Upper lobe of left lung (tissue), 4 donors: Measurements from ENCODE around the gene NAA16.

Experiments used
- CTCF ChIP-seq, 6 experiments: fragments of 450-650 bp in 4 of 6; fragments of 200-600 bp in 2 of 6; sonication (generic) in 2 of 6; IDR thresholded peaks; one replicate each; pipeline ENCODE4 v1.5.1; 2016 to 2019; ENCODE audit warnings: antibody characterized with exemption in 6 of 6
- EP300 ChIP-seq, 4 donors: sonication (generic); formaldehyde crosslinking; IDR thresholded peaks; one replicate each; pipeline ENCODE4 v1.5.1; 2017; ENCODE audit warnings: antibody characterized with exemption in 4 of 4, control low read depth in 2 of 4
- POLR2A ChIP-seq, 4 donors: fragments of 450-650 bp; IDR thresholded peaks; one replicate each; pipeline ENCODE4 v1.5.1; 2016 to 2017; ENCODE audit warnings: antibody characterized with exemption in 4 of 4, mild to moderate bottlenecking in 2 of 4

- TF ChIP-seq CTCF (IDR thresholded peaks at IDR 0.05): no peak
- no peak for TF ChIP-seq POLR2A (IDR thresholded peaks at IDR 0.05)
- TF ChIP-seq EP300 (IDR thresholded peaks at IDR 0.05): no peak
Observed at GRCh38 chr13:41418731-41419130, 107.7 kb downstream of the NAA16 start.
